ENCODE measurements around the gene RGS21.

RGS21 gene

GRCh38 chr1:192342842-192343241, 26.1 kb downstream of the RGS21 start:
- H3K27ac ChIP-seq (ENCODE audit: low read depth, low read length, severe bottlenecking), result no peak overlapping the region
- H3K9me3 ChIP-seq (ENCODE audit: control insufficient read depth, low read length), result no peaks in the 10 kb centered on the region
- 75 to 92% methylated on average over 4 to 6 of the region's 6 CpGs for WGBS, 2 experiments (ENCODE audit: insufficient coverage in 2 of 2)
- no peak overlapping the region for H3K4me3 ChIP-seq (ENCODE audit: extremely low read depth, insufficient read depth, low read length, poor library complexity, severe bottlenecking)
- H3K4me1 ChIP-seq (ENCODE audit: control insufficient read depth, insufficient read depth, low read length, poor library complexity, severe bottlenecking), result no peaks in the 10 kb centered on the region
- H3K36me3 ChIP-seq (ENCODE audit: control insufficient read depth, insufficient read depth, low read length), result no peaks in the 10 kb centered on the region

- Histone ChIP-seq H3K4me1 (ENCODE audit: control insufficient read depth, insufficient read depth, low read length, poor library complexity, severe bottlenecking) (no peaks in the 10 kb centered on the region), H3K36me3 (ENCODE audit: control insufficient read depth, insufficient read depth, low read length) (no peaks in the 10 kb centered on the region), H3K27ac (ENCODE audit: low read depth, low read length, severe bottlenecking) (no peak overlapping the region), H3K4me3 (ENCODE audit: extremely low read depth, insufficient read depth, low read length, poor library complexity, severe bottlenecking) (no peak overlapping the region), H3K9me3 (ENCODE audit: control insufficient read depth, low read length) (no peaks in the 10 kb centered on the region)
- WGBS, 2 experiments (ENCODE audit: insufficient coverage in 2 of 2), result 57 to 100% methylated on average over 1 of the region's 3 CpGs
Observed at GRCh38 chr1:192343344-192343743, 26.6 kb downstream of the RGS21 start.

- H3K9me3 ChIP-seq (ENCODE audit: control insufficient read depth, low read length), result no peaks in the 10 kb centered on the region
- no peak overlapping the region for H3K27ac ChIP-seq (ENCODE audit: low read depth, low read length, severe bottlenecking)
- H3K36me3 ChIP-seq (ENCODE audit: control insufficient read depth, insufficient read depth, low read length), result no peaks in the 10 kb centered on the region
- no CpG with 5 or more reads among the region's 1 CpG for WGBS, 2 experiments (ENCODE audit: insufficient coverage in 2 of 2)
- H3K4me3 ChIP-seq (ENCODE audit: extremely low read depth, insufficient read depth, low read length, poor library complexity, severe bottlenecking), result no peak overlapping the region
- H3K4me1 ChIP-seq (ENCODE audit: control insufficient read depth, insufficient read depth, low read length, poor library complexity, severe bottlenecking), result no peaks in the 10 kb centered on the region
Observed at GRCh38 chr1:192349314-192349713, 32.5 kb downstream of the RGS21 start.

GRCh38 chr1:192350356-192350755, 33.6 kb downstream of the RGS21 start:
- WGBS, 2 experiments (ENCODE audit: insufficient coverage in 2 of 2), result no CpG with 5 or more reads among the region's 3 CpGs
- no peaks in the 10 kb centered on the region for H3K36me3 ChIP-seq (ENCODE audit: control insufficient read depth, insufficient read depth, low read length)
- H3K9me3 ChIP-seq (ENCODE audit: control insufficient read depth, low read length), result no peaks in the 10 kb centered on the region
- H3K4me1 ChIP-seq (ENCODE audit: control insufficient read depth, insufficient read depth, low read length, poor library complexity, severe bottlenecking), result no peaks in the 10 kb centered on the region
- H3K27ac ChIP-seq (ENCODE audit: low read depth, low read length, severe bottlenecking), result no peak overlapping the region
- H3K4me3 ChIP-seq (ENCODE audit: extremely low read depth, insufficient read depth, low read length, poor library complexity, severe bottlenecking), result no peak overlapping the region

GRCh38 chr1:192351550-192351949, 34.8 kb downstream of the RGS21 start:
- Histone ChIP-seq H3K9me3 (ENCODE audit: control insufficient read depth, low read length) (no peaks in the 10 kb centered on the region), H3K4me3 (ENCODE audit: extremely low read depth, insufficient read depth, low read length, poor library complexity, severe bottlenecking) (no peak overlapping the region), H3K36me3 (ENCODE audit: control insufficient read depth, insufficient read depth, low read length) (no peaks in the 10 kb centered on the region), H3K27ac (ENCODE audit: low read depth, low read length, severe bottlenecking) (no peak overlapping the region), H3K4me1 (ENCODE audit: control insufficient read depth, insufficient read depth, low read length, poor library complexity, severe bottlenecking) (no peaks in the 10 kb centered on the region)

- no CpG with 5 or more reads among the region's 4 CpGs for WGBS, 2 experiments (ENCODE audit: insufficient coverage in 2 of 2)
- Histone ChIP-seq H3K27ac (ENCODE audit: low read depth, low read length, severe bottlenecking) (no peak overlapping the region), H3K4me3 (ENCODE audit: extremely low read depth, insufficient read depth, low read length, poor library complexity, severe bottlenecking) (no peak overlapping the region), H3K4me1 (ENCODE audit: control insufficient read depth, insufficient read depth, low read length, poor library complexity, severe bottlenecking) (no peaks in the 10 kb centered on the region), H3K9me3 (ENCODE audit: control insufficient read depth, low read length) (no peaks in the 10 kb centered on the region), H3K36me3 (ENCODE audit: control insufficient read depth, insufficient read depth, low read length) (no peaks in the 10 kb centered on the region)
Observed at GRCh38 chr1:192357924-192358323, 41.1 kb downstream of the RGS21 start.

- no peaks in the 10 kb centered on the region for H3K4me1 ChIP-seq (ENCODE audit: control insufficient read depth, insufficient read depth, low read length, poor library complexity, severe bottlenecking)
- no peak overlapping the region for H3K4me3 ChIP-seq (ENCODE audit: extremely low read depth, insufficient read depth, low read length, poor library complexity, severe bottlenecking)
- WGBS, 2 experiments (ENCODE audit: insufficient coverage in 2 of 2), result no CpG with 5 or more reads among the region's 3 CpGs
- H3K27ac ChIP-seq (ENCODE audit: low read depth, low read length, severe bottlenecking), result no peak overlapping the region
- H3K9me3 ChIP-seq (ENCODE audit: control insufficient read depth, low read length), result no peaks in the 10 kb centered on the region
- H3K36me3 ChIP-seq (ENCODE audit: control insufficient read depth, insufficient read depth, low read length), result no peaks in the 10 kb centered on the region
Observed at GRCh38 chr1:192358402-192358801, 41.6 kb downstream of the RGS21 start.

GRCh38 chr1:192358822-192359221, 42.0 kb downstream of the RGS21 start:
- Histone ChIP-seq H3K4me3 (ENCODE audit: extremely low read depth, insufficient read depth, low read length, poor library complexity, severe bottlenecking) (no peak overlapping the region), H3K9me3 (ENCODE audit: control insufficient read depth, low read length) (no peaks in the 10 kb centered on the region), H3K4me1 (ENCODE audit: control insufficient read depth, insufficient read depth, low read length, poor library complexity, severe bottlenecking) (no peaks in the 10 kb centered on the region), H3K27ac (ENCODE audit: low read depth, low read length, severe bottlenecking) (no peak overlapping the region), H3K36me3 (ENCODE audit: control insufficient read depth, insufficient read depth, low read length) (no peaks in the 10 kb centered on the region)
- WGBS, 2 experiments (ENCODE audit: insufficient coverage in 2 of 2), result no CpG with 5 or more reads among the region's 1 CpG

- Histone ChIP-seq H3K36me3 (ENCODE audit: control insufficient read depth, insufficient read depth, low read length) (no peaks in the 10 kb centered on the region), H3K4me3 (ENCODE audit: extremely low read depth, insufficient read depth, low read length, poor library complexity, severe bottlenecking) (no peak overlapping the region), H3K27ac (ENCODE audit: low read depth, low read length, severe bottlenecking) (no peak overlapping the region), H3K4me1 (ENCODE audit: control insufficient read depth, insufficient read depth, low read length, poor library complexity, severe bottlenecking) (no peaks in the 10 kb centered on the region), H3K9me3 (ENCODE audit: control insufficient read depth, low read length) (no peaks in the 10 kb centered on the region)
Observed at GRCh38 chr1:192363177-192363576, 46.4 kb downstream of the RGS21 start.

GRCh38 chr1:192367436-192367835, 50.6 kb downstream of the RGS21 start:
- no peak overlapping the region for H3K27ac ChIP-seq (ENCODE audit: low read depth, low read length, severe bottlenecking)
- no peaks in the 10 kb centered on the region for H3K9me3 ChIP-seq (ENCODE audit: control insufficient read depth, low read length)
- 45% methylated on average over 1 of the region's 3 CpGs; no CpG with 5 or more reads in 1 of the 2 experiments for WGBS, 2 experiments (ENCODE audit: insufficient coverage in 2 of 2)
- no peak overlapping the region for H3K4me3 ChIP-seq (ENCODE audit: extremely low read depth, insufficient read depth, low read length, poor library complexity, severe bottlenecking)
- no peaks in the 10 kb centered on the region for H3K4me1 ChIP-seq (ENCODE audit: control insufficient read depth, insufficient read depth, low read length, poor library complexity, severe bottlenecking)
- no peaks in the 10 kb centered on the region for H3K36me3 ChIP-seq (ENCODE audit: control insufficient read depth, insufficient read depth, low read length)

- Histone ChIP-seq H3K4me1 (ENCODE audit: control insufficient read depth, insufficient read depth, low read length, poor library complexity, severe bottlenecking) (no peaks in the 10 kb centered on the region), H3K36me3 (ENCODE audit: control insufficient read depth, insufficient read depth, low read length) (no peaks in the 10 kb centered on the region), H3K4me3 (ENCODE audit: extremely low read depth, insufficient read depth, low read length, poor library complexity, severe bottlenecking) (no peak overlapping the region), H3K27ac (ENCODE audit: low read depth, low read length, severe bottlenecking) (no peak overlapping the region), H3K9me3 (ENCODE audit: control insufficient read depth, low read length) (no peaks in the 10 kb centered on the region)
- WGBS, 2 experiments (ENCODE audit: insufficient coverage in 2 of 2), result no CpG with 5 or more reads among the region's 2 CpGs
Observed at GRCh38 chr1:192375306-192375705, 58.5 kb downstream of the RGS21 start.

GRCh38 chr1:192376374-192376773, 59.6 kb downstream of the RGS21 start:
- no peak overlapping the region for H3K27ac ChIP-seq (ENCODE audit: low read depth, low read length, severe bottlenecking)
- WGBS, 2 experiments (ENCODE audit: insufficient coverage in 2 of 2), result 100% methylated on average over 1 of the region's 3 CpGs; no CpG with 5 or more reads in 1 of the 2 experiments

More at GRCh38 chr1:192376374-192376773, 59.6 kb downstream of the RGS21 start:
- no peak overlapping the region for H3K4me3 ChIP-seq (ENCODE audit: extremely low read depth, insufficient read depth, low read length, poor library complexity, severe bottlenecking)
- H3K9me3 ChIP-seq (ENCODE audit: control insufficient read depth, low read length), result no peaks in the 10 kb centered on the region
- no peaks in the 10 kb centered on the region for H3K4me1 ChIP-seq (ENCODE audit: control insufficient read depth, insufficient read depth, low read length, poor library complexity, severe bottlenecking)
- H3K36me3 ChIP-seq (ENCODE audit: control insufficient read depth, insufficient read depth, low read length), result no peaks in the 10 kb centered on the region

Data from mesodermal cell (in vitro differentiated cells).